Transverse colon (tissue), 4 donors: ENCODE data around the gene RBM19. TPM values are rescaled to one million over a fixed set of nuclear protein-coding genes. Genes with fewer than 3 reads are reported as not detected.

ENCODE experiments used
- DNase-seq: peaks from one replicate; pipeline ENCODE4 v3.0.0-alpha.2; 2019
- H3K27ac ChIP-seq, 4 donors: fragments of 200-600 bp; sonication (generic); 2 replicates each; pipeline ENCODE4 v1.5.1; 2016 to 2018; ENCODE audit warnings: inconsistent platforms in 4 of 4
- H3K27me3 ChIP-seq: fragments of 200-600 bp; sonication (generic); 2 replicates; pipeline ENCODE4 v1.5.1; 2017; ENCODE audit warnings: inconsistent platforms
- H3K36me3 ChIP-seq, 4 donors: fragments of 200-600 bp; sonication (generic); 2 replicates each; pipeline ENCODE4 v1.5.1; 2017 to 2019; ENCODE audit warnings: inconsistent platforms in 4 of 4
- H3K4me1 ChIP-seq, 4 donors: fragments of 200-600 bp; sonication (generic); 2 replicates each; pipeline ENCODE4 v1.5.1; 2017 to 2020; ENCODE audit warnings: inconsistent platforms in 4 of 4
- H3K4me3 ChIP-seq, 4 donors: fragments of 200-600 bp; sonication (generic); 1 replicate in 1 of 4; 2 replicates in 3 of 4; pipeline versions ENCODE4 v1.5.1 to v1.6.1; 2017 to 2019; ENCODE audit warnings: inconsistent platforms in 4 of 4
- H3K9me3 ChIP-seq, 2 donors: fragments of 200-600 bp; sonication (generic); 2 replicates each; pipeline ENCODE4 v1.5.1; 2017 to 2019; ENCODE audit warnings: inconsistent platforms in 2 of 2
- EP300 ChIP-seq: sonication (generic); formaldehyde crosslinking; IDR thresholded peaks from one replicate; pipeline ENCODE4 v1.6.1; 2017; ENCODE audit warnings: antibody characterized with exemption, low read depth
- POLR2A ChIP-seq: fragments of 450-650 bp; IDR thresholded peaks from one replicate; pipeline ENCODE4 v1.6.1; 2016; ENCODE audit warnings: antibody characterized with exemption, mild to moderate bottlenecking, moderate library complexity
- POLR2AphosphoS5 ChIP-seq, 3 donors: sonication (generic); formaldehyde crosslinking; IDR thresholded peaks; one replicate each; pipeline ENCODE4 v1.6.1; 2016; ENCODE audit warnings: antibody characterized with exemption in 3 of 3
- WGBS, 2 donors: methylation state at CpG; one replicate each; pipeline ENCODE4 v1.1.5; 2018; ENCODE audit warnings: low coverage in 1 of 2; 5-methylcytosine and 5-hydroxymethylcytosine counted together
- in situ Hi-C, 4 donors: fragments of 200-750 bp; cut with MboI; loops; one replicate each; pipeline versions ENCODE4 v1.15.0 to v1.15.1; 2017; ENCODE audit warnings: low sequenced_read_pairs in 3 of 4, low pct_ligation_motif_present in 1 of 4, low pct_unique_long_range_greater_than_20kb in 1 of 4
- intact Hi-C: fragments of 100-400 bp; cut with DNase I; formaldehyde crosslinking; loops from one replicate; pipeline ENCODE4 v1.15.1; 2023; ENCODE audit warnings: low total_unique reads
- total RNA-seq, 4 donors: library from RNA; depleted of rRNA; stranded (reverse); fragments of >200 nt; gene quantifications; one replicate each; pipeline ENCODE4 v1.1.0, GENCODE V29; 2016
- TF ChIP-seq, protein P1 (sequence below), 5 experiments: fragments of 200-600 bp in 3 of 5; fragments of 450-650 bp in 2 of 5; sonication (generic) in 3 of 5; IDR thresholded peaks; 1 replicate in 2 of 5; 2 replicates in 3 of 5; pipeline ENCODE4 v1.5.1; 2016 to 2017; ENCODE audit warnings: antibody characterized with exemption in 5 of 5, inconsistent platforms in 3 of 5, mild to moderate bottlenecking in 2 of 5, moderate library complexity in 1 of 5

RBM19 gene
- total RNA-seq, 4 donors from 2014 or later: 24.3 to 96.1 (median 28.7) TPM

GRCh38 chr12:113858841-113859386 lies 107.2 kb downstream of the RBM19 start:
- H3K36me3 ChIP-seq: peaks cover 0 to 9% (median 0%) of the 10 kb centered on the region in 4 donors
- no peak for DNase-seq
- H3K4me1 ChIP-seq: no peaks in the 10 kb centered on the region
- no peaks in the 10 kb centered on the region for H3K27me3 ChIP-seq
- intact Hi-C loops (no loop called here), in situ Hi-C loops (no loop called here)
- 63 to 87% methylated on average over 3 to 8 of the region's 8 CpGs for WGBS, 2 donors
- H3K9me3 ChIP-seq: no peaks in the 10 kb centered on the region
- H3K27ac ChIP-seq: no peak overlapping the region
- TF ChIP-seq POLR2A (no peak), EP300 (no peak), POLR2AphosphoS5 (IDR thresholded peaks at IDR 0.05) (no peak)
- TF ChIP-seq, protein P1, sequence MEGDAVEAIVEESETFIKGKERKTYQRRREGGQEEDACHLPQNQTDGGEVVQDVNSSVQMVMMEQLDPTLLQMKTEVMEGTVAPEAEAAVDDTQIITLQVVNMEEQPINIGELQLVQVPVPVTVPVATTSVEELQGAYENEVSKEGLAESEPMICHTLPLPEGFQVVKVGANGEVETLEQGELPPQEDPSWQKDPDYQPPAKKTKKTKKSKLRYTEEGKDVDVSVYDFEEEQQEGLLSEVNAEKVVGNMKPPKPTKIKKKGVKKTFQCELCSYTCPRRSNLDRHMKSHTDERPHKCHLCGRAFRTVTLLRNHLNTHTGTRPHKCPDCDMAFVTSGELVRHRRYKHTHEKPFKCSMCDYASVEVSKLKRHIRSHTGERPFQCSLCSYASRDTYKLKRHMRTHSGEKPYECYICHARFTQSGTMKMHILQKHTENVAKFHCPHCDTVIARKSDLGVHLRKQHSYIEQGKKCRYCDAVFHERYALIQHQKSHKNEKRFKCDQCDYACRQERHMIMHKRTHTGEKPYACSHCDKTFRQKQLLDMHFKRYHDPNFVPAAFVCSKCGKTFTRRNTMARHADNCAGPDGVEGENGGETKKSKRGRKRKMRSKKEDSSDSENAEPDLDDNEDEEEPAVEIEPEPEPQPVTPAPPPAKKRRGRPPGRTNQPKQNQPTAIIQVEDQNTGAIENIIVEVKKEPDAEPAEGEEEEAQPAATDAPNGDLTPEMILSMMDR (IDR thresholded peaks at IDR 0.05): no peak
- no peak overlapping the region for H3K4me3 ChIP-seq

DNA sequence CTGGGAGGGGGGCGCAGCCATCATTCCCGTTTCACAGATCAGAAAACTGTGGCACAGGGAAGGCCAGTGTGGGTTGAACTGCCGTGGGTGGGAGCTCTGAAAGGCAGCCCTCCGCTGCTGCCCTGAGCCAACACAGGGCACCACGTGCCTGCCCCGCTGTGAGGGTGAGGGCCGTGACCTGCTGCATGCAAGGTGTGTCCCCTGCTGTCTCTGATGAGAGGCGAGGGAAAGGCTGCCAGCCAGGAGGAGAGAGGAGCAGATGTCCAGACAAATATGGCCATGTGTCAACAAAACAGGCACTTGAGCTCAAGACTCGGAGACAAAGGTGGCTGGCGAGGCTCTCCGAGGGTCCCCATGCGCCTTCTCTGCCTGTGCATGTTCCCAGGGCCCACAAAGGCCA lies 108.8 kb downstream of the RBM19 start:
- in situ Hi-C loops: no loop called here
- H3K9me3 ChIP-seq: no peaks in the 10 kb centered on the region
- H3K4me1 ChIP-seq: no peaks in the 10 kb centered on the region
- no peak overlapping the region for H3K27ac ChIP-seq
- no peak for TF ChIP-seq POLR2A
- TF ChIP-seq, protein P1 (IDR thresholded peaks at IDR 0.05): no peak
- no peak for TF ChIP-seq EP300
- no peak for TF ChIP-seq POLR2AphosphoS5 (IDR thresholded peaks at IDR 0.05)
- 90 to 100% methylated on average over 1 to 12 of the region's 12 CpGs for WGBS, 2 donors
- DNase-seq: no peak
- H3K27me3 ChIP-seq: no peaks in the 10 kb centered on the region
- peaks cover 0 to 9% (median 0%) of the 10 kb centered on the region in 4 donors for H3K36me3 ChIP-seq
- intact Hi-C loops: no loop called here
- no peak overlapping the region for H3K4me3 ChIP-seq

DNA sequence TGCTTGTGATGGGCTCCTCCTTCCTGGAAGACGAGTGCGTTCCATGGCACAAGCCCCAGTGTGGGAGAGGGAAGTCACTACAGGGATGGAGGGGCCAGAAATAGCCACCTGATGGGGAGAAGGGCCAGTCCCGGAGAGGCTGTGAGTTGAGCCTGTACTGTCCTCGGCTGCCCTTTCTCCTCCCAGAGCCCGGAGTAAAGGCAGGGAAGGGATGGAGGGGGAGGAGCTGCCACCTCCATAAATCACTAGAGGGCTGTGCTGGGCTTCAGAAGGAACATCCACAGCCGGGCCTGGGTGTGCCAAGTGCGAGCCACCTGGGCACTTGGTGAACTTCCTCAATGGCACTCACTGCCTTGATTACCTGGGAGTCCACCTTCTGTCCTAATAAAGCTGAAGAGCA lies 110.1 kb downstream of the RBM19 start:
- Histone ChIP-seq H3K36me3 (peaks cover 0 to 9% (median 0%) of the 10 kb centered on the region in 4 donors), H3K27ac (no peak overlapping the region), H3K4me3 (no peak overlapping the region), H3K9me3 (no peaks in the 10 kb centered on the region), H3K27me3 (no peaks in the 10 kb centered on the region), H3K4me1 (peaks cover 0 to 1% (median 0%) of the 10 kb centered on the region in 4 donors)
- in situ Hi-C loops (no loop called here), intact Hi-C loops (no loop called here)
- WGBS, 2 donors: 68 to 100% methylated on average over 2 to 7 of the region's 7 CpGs
- no peak for TF ChIP-seq POLR2A
- TF ChIP-seq EP300: no peak
- TF ChIP-seq, protein P1 (IDR thresholded peaks at IDR 0.05): no peak
- TF ChIP-seq POLR2AphosphoS5 (IDR thresholded peaks at IDR 0.05): no peak
- DNase-seq: no peak

- no peak overlapping the region for H3K27ac ChIP-seq
- in situ Hi-C loops (no loop called here), intact Hi-C loops (no loop called here)
- H3K27me3 ChIP-seq: no peaks in the 10 kb centered on the region
- 90 to 100% methylated on average over 3 to 17 of the region's 17 CpGs for WGBS, 2 donors
- peaks cover 0 to 7% (median 0%) of the 10 kb centered on the region in 4 donors for H3K4me1 ChIP-seq
- DNase-seq: no peak
- TF ChIP-seq POLR2AphosphoS5 (IDR thresholded peaks at IDR 0.05) (no peak), EP300 (no peak), POLR2A (no peak)
- TF ChIP-seq, protein P1 (IDR thresholded peaks at IDR 0.05): no peak
- H3K4me3 ChIP-seq: no peak overlapping the region
- peaks cover 0 to 9% (median 0%) of the 10 kb centered on the region in 4 donors for H3K36me3 ChIP-seq
- H3K9me3 ChIP-seq: no peaks in the 10 kb centered on the region
These were observed 111.6 kb downstream of the RBM19 start for GRCh38 chr12:113854385-113855142.
